Activated effector memory CD4-positive, alpha-beta T cell treated with anti-CD3 and anti-CD28 coated beads, Interleukin-2, amount 50 U/mL, for 16 hours (primary cell): ENCODE measurements around the gene NVL.

Source experiments
- DNase-seq: peaks from one replicate; pipeline ENCODE4 v3.0.0-alpha.2; 2020

Gene NVL

GRCh38 chr1:224274970-224275626, 54.9 kb downstream of the NVL start:
- DNase-seq, result no peak

GRCh38 chr1:224273641-224274040, 56.3 kb downstream of the NVL start:
- no peak for DNase-seq

GRCh38 chr1:224271106-224271505, 58.9 kb downstream of the NVL start:
- DNase-seq, result no peak

DNA sequence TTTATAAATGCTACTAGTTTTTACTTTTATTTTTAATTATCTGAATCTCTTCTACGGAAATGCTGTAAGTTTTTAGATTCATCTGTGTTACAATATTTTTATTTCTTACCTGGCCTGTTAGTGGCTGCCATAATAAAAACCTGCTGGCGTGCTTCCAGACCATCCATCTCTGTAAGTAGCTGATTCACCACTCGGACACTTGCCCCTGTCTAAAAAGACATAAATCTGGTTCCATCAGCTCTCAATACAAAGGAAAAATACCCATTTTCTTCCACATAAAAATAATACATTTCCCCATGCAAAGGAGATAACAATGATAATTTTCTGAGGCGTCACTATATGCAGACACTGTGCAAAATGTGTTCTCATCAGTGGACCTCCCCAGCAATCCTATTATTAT, 62.0 kb downstream of the NVL start:
- DNase-seq, result no peak

GRCh38 chr1:224266915-224267856, 62.8 kb downstream of the NVL start:
- DNase-seq, result no peak

GRCh38 chr1:224266105-224266914, 63.7 kb downstream of the NVL start:
- no peak for DNase-seq

DNA sequence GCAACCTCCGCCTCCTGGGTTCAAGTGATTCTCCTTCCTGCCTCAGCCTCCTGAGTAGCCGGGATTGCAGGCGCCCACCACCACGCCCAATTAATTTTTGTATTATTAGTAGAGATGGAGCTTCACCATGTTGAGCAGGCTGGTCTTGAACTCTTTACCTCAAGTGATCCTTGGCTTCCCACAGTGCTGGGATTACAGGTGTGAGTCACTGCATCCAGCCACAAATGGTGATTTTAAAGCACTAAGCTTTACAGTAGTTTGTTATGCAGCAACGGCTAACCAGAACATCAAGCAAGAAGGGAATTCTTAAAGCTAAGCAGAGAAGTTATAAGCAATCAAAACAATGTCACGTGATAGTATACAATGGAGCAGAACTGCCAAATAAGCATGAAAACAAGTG, 65.7 kb downstream of the NVL start:
- DNase-seq, result no peak

DNA sequence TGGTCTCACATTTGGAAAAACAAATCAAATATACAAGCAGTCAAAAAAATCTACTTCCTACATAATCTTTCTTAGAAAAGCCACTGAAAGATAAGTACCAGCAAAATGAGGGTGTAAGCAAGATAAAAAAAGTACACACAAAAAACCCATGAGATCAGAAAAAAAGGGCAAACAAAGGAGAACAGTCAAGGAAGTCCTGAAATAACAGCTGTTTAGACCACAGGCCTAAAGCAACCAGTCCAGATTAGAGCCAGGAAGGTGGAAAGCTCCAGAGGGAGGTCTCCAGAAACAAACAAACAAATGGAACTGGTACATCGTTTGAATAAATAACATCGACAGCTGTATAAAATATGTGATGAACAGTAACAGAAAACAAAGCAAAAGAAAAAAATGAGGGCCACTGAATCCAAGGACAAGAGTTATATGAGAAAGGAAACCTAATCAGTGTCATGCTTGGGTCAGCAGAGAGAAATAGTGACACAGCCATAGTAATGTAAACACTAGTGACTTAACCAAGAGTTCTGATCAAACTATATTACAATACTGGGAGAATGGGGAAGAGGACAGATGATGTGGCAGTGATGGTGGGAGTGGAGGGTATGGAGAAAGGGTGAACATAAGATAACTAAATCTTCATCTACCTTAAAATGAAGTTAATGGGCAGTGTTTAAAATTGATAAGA, 67.5 kb downstream of the NVL start:
- no peak for DNase-seq

DNA sequence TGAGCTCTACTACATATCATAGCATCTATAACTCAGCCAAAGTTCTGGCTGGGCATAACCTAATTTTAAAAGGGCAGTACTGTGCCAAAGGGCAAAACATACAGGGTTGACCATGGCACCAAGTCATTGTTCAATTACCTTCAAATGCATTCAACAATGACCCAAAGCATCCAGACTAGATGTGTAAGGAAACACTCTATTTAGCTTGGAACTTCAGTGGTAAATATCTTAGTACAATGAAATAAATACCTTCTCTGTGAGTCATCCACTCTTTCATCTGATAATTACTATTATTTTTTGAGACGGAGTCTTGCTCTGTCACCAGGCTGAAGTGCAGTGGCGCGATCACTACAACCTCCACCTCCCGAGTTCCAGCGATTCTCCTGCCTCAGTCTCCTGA, 70.0 kb downstream of the NVL start:
- DNase-seq, result no peak

DNA sequence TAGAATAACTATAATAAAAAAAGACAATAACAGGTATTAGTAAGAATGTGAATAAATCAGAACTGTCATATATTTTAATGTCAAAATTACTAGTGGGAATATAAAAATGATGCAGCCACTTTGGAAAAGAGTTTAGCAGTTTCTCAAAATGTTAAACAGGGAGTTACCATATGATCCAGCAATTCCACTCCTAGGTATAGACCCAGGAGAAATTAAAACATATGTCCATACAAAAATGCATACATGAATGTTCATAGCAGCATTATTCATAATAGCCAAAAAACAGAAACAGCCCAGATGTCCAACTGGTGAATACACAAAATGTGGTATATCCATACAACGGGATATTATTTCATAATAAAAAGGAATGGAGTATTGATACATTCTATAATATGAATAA, 71.6 kb downstream of the NVL start:
- no peak for DNase-seq

GRCh38 chr1:224256640-224257039, 73.3 kb downstream of the NVL start:
- no peak for DNase-seq

DNA sequence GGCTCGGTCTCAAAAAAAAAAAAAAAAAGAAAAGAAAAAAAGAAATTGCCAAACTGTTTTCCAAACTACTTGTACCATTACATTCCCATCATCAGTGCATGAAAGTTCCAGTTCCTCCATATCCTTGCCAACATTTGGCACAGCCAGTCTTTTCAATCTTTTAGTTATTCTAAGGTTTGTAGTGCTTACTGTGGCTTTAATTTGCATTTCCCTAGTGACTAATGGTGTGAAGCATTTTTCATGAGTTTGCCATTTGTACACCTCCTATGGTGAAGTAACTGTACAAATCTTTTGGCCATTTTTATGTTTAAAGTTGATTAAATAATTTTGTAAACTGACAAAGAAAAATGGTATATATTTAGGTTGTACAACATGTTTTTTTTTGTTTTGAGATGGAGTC, 76.3 kb downstream of the NVL start:
- no peak for DNase-seq

- DNase-seq, result no peak
Observed at GRCh38 chr1:224252479-224252878, 77.5 kb downstream of the NVL start.

GRCh38 chr1:224251741-224252146, 78.2 kb downstream of the NVL start:
- no peak for DNase-seq

GRCh38 chr1:224245188-224245587, 84.8 kb downstream of the NVL start:
- DNase-seq, result no peak

DNA sequence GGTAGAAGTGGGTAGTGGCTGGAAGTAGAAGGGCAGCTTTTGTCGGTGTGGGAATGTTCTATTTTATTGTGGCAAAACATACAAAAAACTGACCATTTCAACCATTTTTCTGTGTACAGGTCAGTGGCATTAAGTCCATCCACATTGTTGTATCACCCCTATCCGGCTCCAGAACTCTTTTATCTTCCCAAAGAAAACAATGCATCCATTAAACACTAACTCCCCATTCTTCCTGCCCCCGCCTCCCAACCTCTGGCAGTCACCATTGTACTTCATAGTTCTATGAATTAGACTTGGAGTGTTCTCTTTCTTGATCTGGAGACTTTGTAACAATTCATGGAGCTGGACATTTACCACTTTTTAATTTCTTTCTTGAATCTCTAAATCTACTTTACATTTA, 91.2 kb downstream of the NVL start:
- DNase-seq, result no peak

DNA sequence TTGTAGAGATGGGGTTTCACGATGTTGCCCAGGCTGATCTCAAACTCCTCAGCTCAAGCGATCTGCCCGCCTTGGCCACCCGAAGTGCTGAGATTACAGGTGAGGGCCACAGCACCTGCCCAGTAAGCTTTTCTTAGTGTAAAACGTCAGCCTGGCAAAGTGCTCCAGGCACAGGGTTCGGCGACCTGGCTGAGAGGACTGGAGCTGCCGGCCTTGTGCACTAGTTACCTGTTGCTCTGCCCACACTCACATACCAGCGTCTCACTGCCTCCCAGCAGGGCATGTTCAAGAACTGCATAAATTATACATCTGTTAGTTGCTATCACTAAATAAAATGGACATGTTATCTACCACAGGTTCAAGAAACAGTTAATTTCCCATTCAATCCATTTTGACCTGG, 91.8 kb downstream of the NVL start:
- no peak for DNase-seq

DNA sequence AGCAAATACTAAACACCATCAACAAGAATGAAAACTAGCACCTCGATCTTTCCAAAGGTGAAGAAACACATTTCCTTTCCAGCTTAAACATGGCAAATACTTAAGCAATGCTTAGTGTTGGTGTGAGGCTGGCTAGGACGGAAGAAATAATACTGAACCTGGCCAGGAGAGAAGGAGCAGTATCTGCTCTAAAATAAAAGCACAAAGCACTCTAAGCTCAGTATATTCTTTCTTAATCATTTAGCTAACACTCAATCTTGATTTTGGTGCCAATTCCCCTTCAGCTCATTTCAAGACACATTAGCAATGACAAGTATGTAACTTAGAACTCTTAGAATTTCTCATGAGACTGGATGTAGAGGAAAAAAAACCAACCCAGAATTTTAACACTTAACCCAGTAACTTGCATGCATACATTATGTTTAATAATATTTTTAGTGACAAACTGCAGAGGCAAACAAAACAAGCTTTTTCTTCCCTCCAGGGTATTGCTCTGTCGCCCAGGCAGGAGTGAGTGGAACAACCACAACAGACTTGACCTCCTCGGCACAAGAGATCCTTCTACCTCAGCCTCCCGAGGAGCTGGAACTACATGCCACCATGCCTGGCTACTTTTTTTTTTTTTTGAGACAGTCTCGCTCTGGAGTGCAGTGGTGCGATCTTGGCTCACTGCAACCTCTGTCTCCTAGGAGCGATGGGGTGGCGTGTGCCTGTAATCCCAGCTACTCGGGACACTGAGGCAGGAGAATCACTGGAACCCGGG, 92.7 kb downstream of the NVL start:
- no peak for DNase-seq

DNA sequence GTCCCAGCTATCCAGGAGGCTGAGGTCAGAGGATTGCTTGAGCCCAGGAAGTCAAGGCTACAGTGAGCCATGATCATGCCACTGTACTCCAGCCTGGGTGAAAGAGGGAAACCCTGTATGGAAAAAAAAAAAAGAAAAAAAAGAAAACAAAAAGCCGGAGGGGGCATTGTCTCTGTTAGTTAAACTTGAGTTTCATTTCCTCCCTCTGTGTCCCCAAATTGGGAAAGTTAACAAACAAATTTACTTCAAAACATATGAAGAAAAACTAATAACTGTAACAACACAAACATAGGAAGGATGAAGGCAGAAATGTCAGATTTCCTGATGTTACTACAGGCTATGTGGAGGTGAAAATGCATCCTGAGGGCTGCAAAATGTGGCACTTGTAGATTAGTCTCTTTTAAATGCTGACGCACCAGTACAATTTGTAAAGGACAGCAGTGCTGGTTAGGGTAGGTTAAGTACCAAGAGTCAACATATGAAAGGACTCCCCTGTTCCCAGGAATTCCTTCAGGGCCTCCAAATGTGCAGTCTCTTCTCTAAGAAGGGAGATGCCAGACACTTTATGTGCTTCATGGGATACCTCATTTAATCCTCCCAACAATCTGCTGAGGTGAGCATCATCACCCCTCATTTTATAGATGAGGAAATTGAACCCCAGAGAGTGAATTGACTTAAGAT, 94.0 kb downstream of the NVL start:
- DNase-seq, result no peak

DNA sequence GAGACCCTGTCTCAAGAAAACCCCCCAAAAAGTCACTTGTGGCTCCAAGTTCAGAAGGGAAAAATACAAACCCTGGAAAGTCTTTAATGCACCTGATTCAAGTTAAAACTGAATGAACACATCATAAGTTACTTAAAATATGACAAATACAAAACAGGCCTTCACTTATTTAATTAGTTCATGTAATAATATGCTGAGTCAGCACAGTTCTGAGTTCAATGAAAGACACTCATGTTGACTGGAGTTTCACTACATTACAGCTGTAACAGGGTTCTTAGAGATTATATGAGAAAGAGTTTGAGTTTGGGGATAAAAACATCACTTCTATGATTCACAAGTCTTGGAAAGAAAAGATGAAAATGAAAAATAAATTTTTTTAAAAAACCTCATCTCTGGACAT, 96.0 kb downstream of the NVL start:
- no peak for DNase-seq

DNA sequence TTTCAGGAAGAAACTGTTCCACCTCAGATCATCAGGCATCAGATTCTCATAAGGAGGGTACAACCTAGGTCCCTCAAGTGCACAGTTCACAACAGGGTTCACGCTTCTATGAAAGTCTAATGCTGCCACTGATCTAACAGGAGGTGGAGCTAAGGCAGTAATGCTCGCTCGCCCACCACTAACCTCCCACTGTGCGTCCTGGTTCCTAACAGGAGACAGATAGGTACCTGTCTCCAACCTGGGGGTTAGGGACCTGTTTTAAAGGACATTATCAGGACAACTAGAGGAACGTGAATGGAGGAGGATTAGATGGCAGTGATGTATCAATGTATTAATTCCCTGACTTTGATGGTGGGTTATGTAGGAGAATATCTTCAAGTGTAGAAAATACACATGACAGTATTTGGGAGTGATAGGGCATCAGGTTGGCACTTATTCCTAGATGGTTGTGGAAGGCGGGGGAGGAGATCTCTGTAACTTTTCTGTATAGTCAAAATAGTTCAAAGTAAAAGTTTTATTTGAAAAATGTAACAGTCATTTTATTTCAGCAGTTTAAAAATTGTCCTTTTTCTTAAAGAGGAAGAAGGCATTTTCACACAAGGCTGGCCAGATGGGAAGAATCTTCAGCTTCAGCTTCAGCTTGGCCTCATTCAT, 103.0 kb downstream of the NVL start:
- DNase-seq, result no peak
